Measurements from ENCODE around the gene KCTD13.
"Not testable (repeated sequence)": the region's sequence is repeated elsewhere in the genome, so short reads cannot be mapped to it uniquely, and the experiment has no call there.

KCTD13 gene

DNA sequence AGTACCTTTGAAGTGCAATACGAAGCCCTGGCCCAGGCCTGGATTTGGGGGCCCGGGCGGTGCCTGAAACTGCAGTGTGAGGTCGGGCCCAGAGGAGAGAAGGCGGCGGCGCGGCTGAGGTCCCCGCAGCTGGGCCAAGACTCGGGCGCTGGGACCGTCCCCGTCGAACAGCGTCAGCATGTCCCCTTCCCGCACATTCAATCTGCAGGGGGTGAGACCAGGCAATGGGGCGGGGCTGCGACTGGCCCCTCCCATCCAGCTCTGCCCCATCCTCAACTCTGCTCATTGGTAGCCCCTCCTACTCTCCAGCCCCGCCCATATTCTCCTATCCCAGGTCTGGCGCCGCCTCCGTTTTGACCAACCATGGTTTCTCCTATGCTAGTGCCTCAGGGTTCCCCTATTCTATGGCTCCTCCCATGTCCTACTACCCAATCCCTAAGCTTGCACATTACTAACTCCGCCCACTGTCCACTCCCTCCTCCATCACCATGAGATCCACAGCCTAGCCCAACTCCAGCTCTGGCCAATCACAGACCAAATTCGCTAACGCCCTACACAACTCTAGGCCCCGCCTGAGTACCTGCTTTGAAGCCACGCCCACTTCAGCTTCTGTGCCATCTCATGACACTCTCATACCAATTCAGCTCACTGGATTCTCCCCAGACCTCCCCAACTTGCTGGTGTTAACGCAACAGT is 48.6 kb downstream of the KCTD13 start:
- peak; percentile 50 for DNase-seq

GRCh38 chr16:29876594-29877249 is 49.3 kb downstream of the KCTD13 start:
- DNase-seq, result no peak

DNA sequence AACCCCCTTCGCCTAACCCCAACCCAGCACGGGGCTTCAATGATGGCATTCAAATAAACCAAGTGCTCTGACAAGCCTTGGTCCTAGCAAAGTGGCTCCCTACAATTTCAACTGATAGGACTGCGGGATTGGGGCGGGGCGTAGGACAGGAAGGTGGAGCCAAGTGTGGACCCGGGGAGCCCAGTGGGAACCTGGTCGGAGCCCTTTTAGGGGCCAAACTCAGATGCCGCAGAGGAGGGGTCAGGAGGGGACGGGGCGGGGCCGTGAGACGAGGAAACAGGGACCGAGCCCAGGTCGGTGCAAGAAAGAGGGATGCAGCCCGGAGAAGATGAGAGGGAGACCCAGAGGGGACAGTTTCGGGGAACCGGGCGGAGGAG is 49.8 kb downstream of the KCTD13 start:
- no peak for DNase-seq

- no peak for DNase-seq
Measured at GRCh38 chr16:29875206-29875605, 50.8 kb downstream of the KCTD13 start.

GRCh38 chr16:29873319-29873718 is 52.7 kb downstream of the KCTD13 start:
- no peak for DNase-seq

GRCh38 chr16:29871822-29872546 is 54.0 kb downstream of the KCTD13 start:
- no peak for DNase-seq

- DNase-seq, result not testable (repeated sequence)
Measured at GRCh38 chr16:29869067-29869466, 57.0 kb downstream of the KCTD13 start.

GRCh38 chr16:29868396-29869009 is 57.5 kb downstream of the KCTD13 start:
- no peak for DNase-seq

- no peak for DNase-seq
Measured at GRCh38 chr16:29864205-29864604, 61.8 kb downstream of the KCTD13 start.

DNA sequence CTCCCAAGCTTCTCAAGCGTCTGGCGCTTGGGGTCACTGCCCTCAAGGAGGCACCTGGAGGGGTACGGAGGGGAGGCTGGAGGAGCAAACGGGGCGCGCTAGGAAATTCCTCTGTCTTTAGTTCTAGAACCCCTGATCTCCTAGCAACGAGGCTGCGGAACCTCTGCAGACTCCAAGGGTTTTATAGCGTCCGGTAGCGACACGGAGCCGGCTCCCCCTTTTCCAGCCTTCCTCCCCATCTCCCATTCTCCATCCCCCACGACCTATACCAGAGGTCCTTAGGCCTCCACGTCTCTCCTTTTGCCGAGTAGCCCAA is 62.4 kb downstream of the KCTD13 start:
- no peak for DNase-seq

DNA sequence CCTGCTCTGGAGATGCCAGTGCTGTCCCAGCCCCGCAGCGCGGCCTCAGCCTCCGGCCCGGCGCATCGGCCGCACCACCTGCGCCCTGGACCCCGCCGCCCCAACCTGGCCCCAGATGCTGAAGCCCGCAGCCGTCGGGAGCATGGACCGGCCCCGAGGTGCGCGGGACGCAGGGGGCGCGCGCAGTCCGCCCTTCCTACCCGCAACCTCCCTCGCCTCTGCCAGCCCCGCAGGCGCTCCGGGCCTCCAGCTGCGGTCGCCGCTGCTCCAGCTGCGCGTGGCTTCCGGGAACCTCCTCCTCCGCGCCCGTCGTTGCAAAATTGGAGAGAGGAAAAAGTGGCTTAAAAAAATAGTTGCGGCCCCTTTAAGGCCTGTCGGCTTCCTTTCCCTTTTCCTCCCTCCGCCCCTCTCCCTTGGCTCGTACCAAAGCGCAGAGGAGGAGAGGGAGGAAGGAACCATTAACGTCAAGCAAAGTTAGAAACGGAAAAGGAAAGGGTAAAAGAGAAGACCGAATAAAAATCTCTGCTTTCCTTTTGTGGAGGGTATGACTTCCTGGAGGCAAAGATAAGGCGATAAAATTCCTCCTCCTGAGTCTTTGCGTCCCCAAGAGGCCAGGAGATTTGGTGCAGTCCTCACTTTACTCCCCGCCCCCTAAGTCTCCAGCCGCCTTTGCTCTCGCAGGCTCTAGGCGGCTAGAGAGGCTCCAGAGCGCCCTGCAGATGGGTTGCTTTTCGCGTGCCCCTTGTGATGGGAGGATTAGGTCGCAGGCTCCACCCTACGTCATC is 63.0 kb downstream of the KCTD13 start, which contains the start of gene CDIPT:
Gene CDIPT (minus strand): TSS at position 343 of the 785 bp plus-strand sequence. CDS start 369 bp downstream, outside the sequence.
- DNase-seq, result peak; percentile 99

GRCh38 chr16:29862383-29862883 is 63.6 kb downstream of the KCTD13 start:
- DNase-seq, result peak; percentile 49

DNA sequence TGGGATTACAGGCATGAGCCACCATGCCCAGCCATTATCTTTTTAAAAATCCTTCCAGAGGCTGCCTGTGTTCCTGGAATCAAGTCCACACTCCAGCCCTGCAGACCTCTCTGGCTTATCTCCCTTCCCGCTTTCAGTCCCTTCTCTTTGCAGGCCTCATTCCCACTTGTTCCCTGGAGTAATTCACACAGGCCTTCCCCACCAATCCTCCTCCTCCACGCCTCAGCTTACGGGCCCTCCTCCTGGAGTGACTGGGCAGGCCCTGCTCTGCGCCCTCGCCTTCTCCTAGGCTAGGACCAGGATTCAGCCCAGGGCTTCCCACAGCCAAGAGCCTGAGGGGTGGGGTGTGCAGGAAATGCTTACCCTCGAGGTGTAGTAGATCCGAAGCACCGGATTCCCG is 65.8 kb downstream of the KCTD13 start:
- DNase-seq, result no peak

GRCh38 chr16:29858974-29859373 is 67.1 kb downstream of the KCTD13 start:
- DNase-seq, result no peak

DNA sequence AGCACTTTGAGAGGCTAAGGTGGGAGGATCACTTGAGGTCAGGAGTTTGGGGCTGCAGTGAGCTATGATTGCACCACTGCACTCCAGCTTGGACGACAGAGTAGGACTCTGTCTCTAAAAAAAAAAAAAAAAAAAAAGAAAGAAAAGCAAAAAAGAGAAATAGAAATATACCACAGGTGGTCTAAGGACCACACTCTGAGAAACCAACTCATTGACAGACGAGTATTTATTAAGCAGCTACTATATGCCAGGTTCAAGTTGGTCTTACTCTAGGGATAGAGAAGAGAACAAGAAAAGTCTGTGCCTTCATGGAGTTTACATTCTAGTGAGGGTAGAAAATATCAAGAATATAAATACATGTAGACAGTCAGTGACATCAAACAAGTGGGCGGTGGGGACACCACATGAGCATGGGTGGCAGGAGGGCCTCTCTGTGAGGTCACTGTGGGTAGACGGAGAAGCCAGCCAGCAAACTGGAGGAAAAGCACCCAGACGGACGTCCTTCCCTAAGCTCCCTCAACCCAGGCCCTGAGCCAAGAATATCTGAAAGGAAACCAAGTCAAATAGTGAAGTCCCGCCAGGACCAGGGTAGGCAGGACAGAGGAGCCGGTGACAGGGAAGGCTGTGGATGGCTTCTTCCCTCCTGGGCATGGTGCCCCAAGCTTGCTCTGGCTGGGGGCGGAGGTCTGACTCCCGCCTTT is 67.7 kb downstream of the KCTD13 start:
- DNase-seq, result no peak

GRCh38 chr16:29857133-29857760 is 68.8 kb downstream of the KCTD13 start:
- DNase-seq, result no peak
